GM12864 (cell line): ENCODE results near the gene ZNF665.
"Not testable (repeated sequence)": the region's sequence is repeated elsewhere in the genome, so short reads cannot be mapped to it uniquely, and the experiment has no call there.

Experiments
- DNase-seq: peaks from one replicate; pipeline ENCODE4 v3.0.0-alpha.2; 2011; ENCODE audit warnings: low read depth
- H3K4me3 ChIP-seq: 2 replicates; pipeline ENCODE4 v1.5.1; 2011; ENCODE audit warnings: mild to moderate bottlenecking, low read depth, low read length, control low read depth
- TF ChIP-seq, protein P1 (sequence below): IDR thresholded peaks from 2 replicates; pipeline ENCODE4 v1.5.1; 2011; ENCODE audit warnings: low read depth, mild to moderate bottlenecking, moderate library complexity, low read length, control low read depth, inconsistent platforms; ENCODE audit errors: missing control alignments

The ZNF665 gene

DNA sequence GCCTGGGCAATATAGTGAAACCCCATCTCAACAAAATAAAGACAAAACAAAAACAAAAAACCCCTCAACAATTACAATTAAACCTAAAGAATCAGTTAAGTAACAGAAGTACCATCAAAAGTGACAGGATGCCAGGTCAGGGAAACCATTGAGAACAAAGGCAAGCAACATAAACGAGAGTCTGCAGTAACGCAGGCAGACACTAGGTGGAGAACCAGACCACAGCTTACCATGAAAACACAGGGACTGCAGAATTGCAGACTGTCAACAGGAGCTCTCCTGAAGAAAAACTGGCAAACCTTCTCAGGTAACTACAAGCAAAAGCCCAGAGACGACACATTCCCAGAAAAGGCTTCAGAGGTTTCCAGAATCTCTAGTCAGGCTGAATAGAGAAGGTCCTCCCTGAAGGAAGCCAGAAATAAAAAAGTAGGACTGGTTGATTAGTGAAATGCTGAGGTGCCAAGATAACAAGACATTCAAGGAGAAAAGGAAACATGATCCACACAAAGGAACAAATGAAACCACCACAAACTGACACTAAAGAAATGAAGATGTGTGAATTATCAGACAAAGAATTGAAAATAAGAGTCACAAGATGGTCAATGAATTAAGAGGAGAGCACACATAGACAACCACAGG is 2.2 kb upstream of the ZNF665 start:
- TF ChIP-seq, protein P1, sequence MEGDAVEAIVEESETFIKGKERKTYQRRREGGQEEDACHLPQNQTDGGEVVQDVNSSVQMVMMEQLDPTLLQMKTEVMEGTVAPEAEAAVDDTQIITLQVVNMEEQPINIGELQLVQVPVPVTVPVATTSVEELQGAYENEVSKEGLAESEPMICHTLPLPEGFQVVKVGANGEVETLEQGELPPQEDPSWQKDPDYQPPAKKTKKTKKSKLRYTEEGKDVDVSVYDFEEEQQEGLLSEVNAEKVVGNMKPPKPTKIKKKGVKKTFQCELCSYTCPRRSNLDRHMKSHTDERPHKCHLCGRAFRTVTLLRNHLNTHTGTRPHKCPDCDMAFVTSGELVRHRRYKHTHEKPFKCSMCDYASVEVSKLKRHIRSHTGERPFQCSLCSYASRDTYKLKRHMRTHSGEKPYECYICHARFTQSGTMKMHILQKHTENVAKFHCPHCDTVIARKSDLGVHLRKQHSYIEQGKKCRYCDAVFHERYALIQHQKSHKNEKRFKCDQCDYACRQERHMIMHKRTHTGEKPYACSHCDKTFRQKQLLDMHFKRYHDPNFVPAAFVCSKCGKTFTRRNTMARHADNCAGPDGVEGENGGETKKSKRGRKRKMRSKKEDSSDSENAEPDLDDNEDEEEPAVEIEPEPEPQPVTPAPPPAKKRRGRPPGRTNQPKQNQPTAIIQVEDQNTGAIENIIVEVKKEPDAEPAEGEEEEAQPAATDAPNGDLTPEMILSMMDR, result peak; percentile 85
- DNase-seq, result peak; percentile 60
- no peak overlapping the region for H3K4me3 ChIP-seq

DNA sequence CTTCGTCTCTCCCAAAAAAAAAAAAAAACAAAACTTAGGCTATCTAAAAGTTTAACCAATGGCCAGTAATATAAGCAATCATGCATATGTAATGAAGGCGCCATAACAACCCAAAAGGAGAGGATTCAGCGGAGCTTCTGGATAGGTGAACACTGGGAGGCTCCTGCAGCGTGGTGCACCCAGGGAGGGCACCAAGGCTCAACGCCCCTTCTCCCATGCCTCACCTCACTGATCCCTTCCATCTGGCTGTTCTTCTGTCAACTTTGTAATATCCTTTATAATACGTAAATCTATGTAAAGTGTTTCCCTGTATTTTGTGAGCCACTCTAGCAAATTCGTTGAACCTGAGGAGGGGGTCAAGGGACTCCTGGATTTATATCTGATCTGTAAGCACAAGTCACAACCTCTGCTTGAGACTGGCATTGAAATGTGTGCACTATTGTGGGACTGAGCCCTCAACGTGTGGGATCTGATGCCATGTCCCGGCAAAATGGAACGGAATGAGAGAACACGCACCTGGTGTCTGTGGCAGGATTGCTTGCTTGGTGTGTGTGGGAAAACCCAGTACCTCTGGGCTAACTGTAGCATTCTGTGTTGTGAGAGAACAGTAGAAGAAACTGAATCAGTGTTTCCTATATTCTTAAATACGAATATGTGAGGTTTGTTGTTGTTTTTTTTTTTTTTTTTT is 521 bp upstream of the ZNF665 start:
- TF ChIP-seq, protein P1, result no peak
- DNase-seq, result no peak
- peak overlapping the region; percentile 22; the same call in 1 of the 2 replicates for H3K4me3 ChIP-seq

DNA sequence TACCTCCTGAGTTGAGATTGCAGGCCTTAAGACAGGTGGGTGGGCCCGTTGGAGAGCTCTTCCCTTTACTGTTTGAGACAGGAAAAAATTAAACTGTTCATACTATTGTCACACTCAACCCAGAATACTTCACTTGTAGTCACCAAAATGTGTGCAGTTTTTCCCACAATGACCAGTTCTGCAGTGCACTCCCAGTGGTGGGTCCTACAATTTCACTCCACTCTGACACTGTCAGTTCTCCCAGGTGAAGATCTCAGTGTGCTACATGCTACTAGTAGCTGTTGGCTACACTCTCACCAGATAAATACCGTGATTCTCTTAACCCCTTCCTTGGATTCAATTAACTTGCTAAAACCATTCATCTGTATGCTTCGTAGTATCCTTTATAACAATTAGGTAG is 2.9 kb downstream of the ZNF665 start:
- no peak overlapping the region for H3K4me3 ChIP-seq
- TF ChIP-seq, protein P1, result no peak
- no peak for DNase-seq

DNA sequence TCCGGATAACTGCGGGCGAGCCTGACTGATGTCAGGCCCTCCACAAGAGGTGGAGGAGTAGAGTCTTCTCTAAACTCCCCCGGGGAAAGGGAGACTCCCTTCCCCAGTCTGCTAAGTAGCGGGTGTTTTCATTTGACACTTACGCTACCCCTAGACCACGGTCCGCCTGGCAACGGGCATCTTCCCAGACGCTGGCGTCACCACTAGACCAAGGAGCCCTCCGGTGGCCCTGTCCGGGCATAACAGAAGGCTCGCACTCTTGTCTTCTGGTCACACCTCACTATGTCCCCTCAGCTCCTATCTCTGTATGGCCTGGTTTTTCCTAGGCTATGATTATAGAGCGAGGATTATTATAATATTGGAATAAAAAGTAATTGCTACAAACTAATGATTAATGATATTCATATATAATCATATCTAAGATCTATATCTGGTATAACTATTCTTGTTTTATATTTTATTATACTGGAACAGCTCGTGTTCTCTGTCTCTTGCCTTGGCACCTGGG is 3.4 kb downstream of the ZNF665 start:
- not testable (repeated sequence) for H3K4me3 ChIP-seq, DNase-seq

DNA sequence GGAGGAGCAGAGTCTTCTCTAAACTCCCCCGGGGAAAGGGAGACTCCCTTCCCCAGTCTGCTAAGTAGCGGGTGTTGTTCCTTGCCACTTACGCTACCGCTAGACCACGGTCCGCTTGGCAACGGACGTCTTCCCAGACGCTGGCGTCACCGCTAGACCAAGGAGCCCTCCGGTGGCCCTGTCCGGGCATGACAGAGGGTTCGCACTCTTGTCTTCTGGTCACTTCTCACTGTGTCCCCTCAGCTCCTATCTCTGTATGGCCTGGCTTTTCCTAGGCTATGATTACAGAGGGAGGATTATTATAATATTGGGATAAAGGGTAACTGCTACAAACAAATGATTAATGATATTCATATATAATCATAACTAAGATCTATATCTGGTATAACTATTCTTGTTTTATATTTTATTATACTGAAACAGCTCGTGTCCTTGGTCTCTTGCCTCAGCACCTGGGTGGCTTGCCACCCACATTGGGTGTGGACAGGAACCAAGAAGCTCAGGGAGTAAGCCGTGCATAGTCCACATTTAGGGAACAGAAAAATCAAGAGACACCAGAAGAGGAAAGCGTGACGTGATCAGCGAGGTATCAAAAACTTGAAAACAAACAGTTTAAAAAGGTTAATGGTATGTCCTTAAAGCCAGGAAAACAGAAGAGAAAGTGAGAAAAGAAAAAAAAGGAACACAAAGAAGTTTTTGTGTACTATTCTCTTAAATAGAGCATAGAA is 7.8 kb downstream of the ZNF665 start:
- H3K4me3 ChIP-seq, result not testable (repeated sequence)

DNA sequence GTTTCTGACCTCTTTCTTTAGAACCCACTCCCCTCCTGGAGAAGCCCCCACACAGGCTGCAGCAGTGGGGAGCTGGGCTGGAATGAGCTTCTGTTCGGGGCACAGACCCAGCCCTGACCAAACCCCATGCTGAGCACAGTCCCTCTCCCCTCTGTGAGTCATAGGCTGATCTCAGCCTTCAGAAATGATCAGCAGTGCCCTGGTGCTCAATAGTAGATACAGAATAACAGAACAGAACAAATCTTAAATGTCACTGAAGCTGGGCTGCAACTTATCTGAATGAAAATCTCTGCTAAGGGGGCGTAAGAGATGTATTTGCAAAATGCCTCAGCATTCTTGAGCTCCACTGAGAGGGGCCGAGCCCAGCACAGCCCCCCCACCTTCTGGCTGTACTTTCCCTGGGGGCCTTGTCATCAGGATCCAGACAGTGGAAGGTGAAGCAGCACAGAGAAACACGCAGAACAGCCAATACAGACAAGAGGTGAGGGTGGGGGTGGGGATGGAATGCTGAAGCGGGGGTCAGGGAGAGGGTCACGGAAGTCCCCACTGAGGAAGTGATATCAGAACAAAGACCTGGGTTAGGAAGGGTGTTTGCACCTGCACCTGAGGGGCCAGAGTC is 9.9 kb downstream of the ZNF665 start:
- DNase-seq, result no peak
- no peak overlapping the region for H3K4me3 ChIP-seq

More for the DNA sequence above, 7.8 kb downstream of the ZNF665 start:
- DNase-seq, result not testable (repeated sequence)

DNA sequence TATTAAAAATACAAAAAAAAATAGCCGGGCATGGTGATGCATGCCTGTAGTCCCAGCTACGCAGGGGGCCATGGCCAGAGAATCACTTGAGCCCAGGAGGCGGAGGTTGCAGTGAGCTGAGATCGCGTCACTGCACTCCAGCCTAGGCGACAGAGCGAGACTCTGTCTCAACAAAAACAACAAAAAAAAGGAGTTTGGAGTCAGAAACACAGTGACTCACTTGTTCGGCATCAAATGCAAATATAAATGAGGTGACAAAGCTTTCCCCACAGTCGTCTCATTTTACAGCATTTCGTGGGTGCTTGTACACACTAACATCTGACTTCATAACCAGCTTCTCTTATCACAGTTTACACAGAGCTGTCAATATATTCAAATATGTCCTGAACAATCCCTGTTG is 11.0 kb downstream of the ZNF665 start:
- no peak overlapping the region for H3K4me3 ChIP-seq
- TF ChIP-seq, protein P1, result no peak
- no peak for DNase-seq

More for the DNA sequence above, 9.9 kb downstream of the ZNF665 start:
- TF ChIP-seq, protein P1, result no peak
